GM12891 (cell line): ENCODE measurements around the gene HSD3B7. TPM values are rescaled to one million over a fixed set of nuclear protein-coding genes. Genes with fewer than 3 reads are reported as not detected.
"Not testable (repeated sequence)": the region's sequence is repeated elsewhere in the genome, so short reads cannot be mapped to it uniquely, and the experiment has no call there.

ENCODE experiments used
- DNase-seq: peaks from one replicate; pipeline ENCODE4 v3.0.0; 2011; ENCODE audit warnings: low spot score; ENCODE audit not compliant: insufficient read length
- FAIRE-seq: peaks from 2 replicates; lab custom pipeline; 2011; peaks lifted over from hg19 to GRCh38; lab: Jason Lieb, UNC
- PAX5 ChIP-seq: IDR thresholded peaks from 2 replicates; pipeline ENCODE4 v1.6.1; 2011; ENCODE audit warnings: low read length, moderate library complexity, mild to moderate bottlenecking; ENCODE audit not compliant: insufficient read depth, severe bottlenecking
- POLR2A ChIP-seq: IDR thresholded peaks from 2 replicates; pipeline ENCODE4 v1.6.1; 2011; ENCODE audit warnings: low read depth, low read length, control low read depth
- POLR2AphosphoS5 ChIP-seq: IDR thresholded peaks from 2 replicates; pipeline ENCODE4 v1.6.1; 2011; ENCODE audit warnings: low read depth, low read length, control low read depth
- POU2F2 ChIP-seq: IDR thresholded peaks from 2 replicates; pipeline ENCODE4 v1.6.1; 2011; ENCODE audit warnings: low read depth, mild to moderate bottlenecking, control low read depth, low read length, moderate library complexity
- SPI1 ChIP-seq: IDR thresholded peaks from 2 replicates; pipeline ENCODE4 v1.6.1; 2011; ENCODE audit warnings: low read depth, low read length, control low read depth
- TAF1 ChIP-seq: IDR thresholded peaks from 2 replicates; pipeline ENCODE4 v1.6.1; 2011; ENCODE audit warnings: low read depth, low read length, control low read depth
- polyA plus RNA-seq: library from polyadenylated mRNA; unstranded; fragments of >200 nt; gene quantifications from one replicate; pipeline ENCODE4 v1.2.1, GENCODE V29; 2012; ENCODE audit warnings: low read depth, missing spikeins, inconsistent platforms; ENCODE audit not compliant: missing spikeins

The HSD3B7 gene
- 0.27 TPM for polyA plus RNA-seq

GRCh38 chr16:30984669-30985400 is at the start of gene HSD3B7:
TSS of gene HSD3B7 (plus strand) at chr16:30985207. CDS start at chr16:30985659, 452 bp downstream.
- no peak for TF ChIP-seq PAX5
- peak; percentile 55; the same call in 1 of the 2 replicates for TF ChIP-seq POLR2AphosphoS5
- no peak for TF ChIP-seq TAF1
- no peak; the same call in none of the 2 replicates for TF ChIP-seq POLR2A
- peak; percentile 19; the same call in 1 of the 2 replicates for TF ChIP-seq POU2F2
- no peak for TF ChIP-seq SPI1
- peak; percentile 97 for DNase-seq
- peak; percentile 88 for FAIRE-seq

DNA sequence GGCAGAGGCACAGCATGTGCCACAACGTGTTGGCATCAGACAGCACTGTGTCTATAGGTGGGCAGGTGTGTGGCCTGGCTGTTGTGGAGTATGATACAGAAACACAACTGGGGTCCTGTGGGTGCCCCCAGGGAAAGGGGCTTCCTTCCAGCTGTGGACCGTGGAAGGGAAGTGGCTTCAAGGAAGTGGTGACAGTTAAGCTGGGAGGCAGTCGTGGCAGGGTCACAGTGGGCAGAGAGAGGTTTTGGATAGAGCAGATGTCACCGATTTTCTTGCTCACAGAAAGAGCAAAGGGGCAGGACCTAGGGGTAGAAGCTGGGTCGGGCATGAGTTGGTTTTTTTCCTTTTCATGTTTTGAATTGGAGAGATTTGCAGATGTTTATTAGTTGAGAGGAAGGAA is 47.3 kb upstream of the HSD3B7 start:
- FAIRE-seq (no peak), DNase-seq (no peak)
- TF ChIP-seq SPI1: 0 out of 2 replicates have a peak, but pooled peaks have one; percentile 1
- TF ChIP-seq PAX5: no peak

DNA sequence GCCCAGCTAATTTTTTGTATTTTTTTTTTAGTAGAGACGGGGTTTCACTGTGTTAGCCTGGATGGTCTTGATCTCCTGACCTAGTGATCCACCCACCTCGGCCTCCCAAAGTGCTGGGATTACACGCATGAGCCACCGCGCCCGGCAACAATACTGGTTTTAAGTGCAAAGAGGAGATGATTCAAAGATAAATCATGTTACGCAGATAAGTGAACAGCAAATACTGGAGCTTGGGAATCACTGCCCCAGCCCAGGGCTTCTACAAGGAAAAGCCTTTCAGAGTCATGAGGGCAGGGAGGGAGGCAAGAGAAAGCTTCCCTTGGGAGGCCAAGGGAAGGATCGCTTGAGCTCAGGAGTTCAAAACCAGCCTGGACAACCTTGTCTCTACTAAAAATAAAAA is 45.4 kb upstream of the HSD3B7 start:
- FAIRE-seq: not testable (repeated sequence)

GRCh38 chr16:30941600-30942425 is 43.2 kb upstream of the HSD3B7 start:
- FAIRE-seq: peak; percentile 94
- TF ChIP-seq SPI1 (peak; percentile 18; the same call in 1 of the 2 replicates), POLR2AphosphoS5 (no peak)
- peak; percentile 91 for DNase-seq

More for the DNA sequence above, 45.4 kb upstream of the HSD3B7 start:
- not testable (repeated sequence) for DNase-seq

DNA sequence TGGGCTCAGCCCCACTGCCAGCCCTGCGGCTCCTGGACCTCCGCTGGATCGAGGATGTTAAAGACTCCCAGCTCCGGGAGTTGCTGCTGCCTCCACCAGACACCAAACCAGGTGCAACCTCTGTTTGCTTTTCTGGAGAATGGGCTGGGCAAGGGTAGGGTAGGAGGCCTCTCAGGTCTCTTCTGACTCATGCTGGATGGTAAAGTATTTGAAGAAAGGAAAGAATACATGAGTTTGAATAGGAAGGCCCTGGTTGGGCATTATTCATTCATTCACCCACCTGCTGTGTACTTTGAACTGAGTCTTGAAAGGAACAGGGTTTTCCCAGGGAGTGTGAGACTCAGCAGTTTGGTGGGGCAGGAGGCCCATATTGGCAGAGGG is 42.6 kb upstream of the HSD3B7 start:
- TF ChIP-seq TAF1 (no peak), SPI1 (no peak), POLR2A (no peak), POU2F2 (no peak), PAX5 (no peak), POLR2AphosphoS5 (no peak)
- FAIRE-seq: no peak
- DNase-seq: no peak

- no peak for FAIRE-seq
- no peak for DNase-seq
- TF ChIP-seq PAX5 (no peak), POLR2AphosphoS5 (no peak), POU2F2 (no peak), TAF1 (no peak), POLR2A (no peak), SPI1 (no peak)
Measured at GRCh38 chr16:30944352-30944751, 40.7 kb upstream of the HSD3B7 start.

DNA sequence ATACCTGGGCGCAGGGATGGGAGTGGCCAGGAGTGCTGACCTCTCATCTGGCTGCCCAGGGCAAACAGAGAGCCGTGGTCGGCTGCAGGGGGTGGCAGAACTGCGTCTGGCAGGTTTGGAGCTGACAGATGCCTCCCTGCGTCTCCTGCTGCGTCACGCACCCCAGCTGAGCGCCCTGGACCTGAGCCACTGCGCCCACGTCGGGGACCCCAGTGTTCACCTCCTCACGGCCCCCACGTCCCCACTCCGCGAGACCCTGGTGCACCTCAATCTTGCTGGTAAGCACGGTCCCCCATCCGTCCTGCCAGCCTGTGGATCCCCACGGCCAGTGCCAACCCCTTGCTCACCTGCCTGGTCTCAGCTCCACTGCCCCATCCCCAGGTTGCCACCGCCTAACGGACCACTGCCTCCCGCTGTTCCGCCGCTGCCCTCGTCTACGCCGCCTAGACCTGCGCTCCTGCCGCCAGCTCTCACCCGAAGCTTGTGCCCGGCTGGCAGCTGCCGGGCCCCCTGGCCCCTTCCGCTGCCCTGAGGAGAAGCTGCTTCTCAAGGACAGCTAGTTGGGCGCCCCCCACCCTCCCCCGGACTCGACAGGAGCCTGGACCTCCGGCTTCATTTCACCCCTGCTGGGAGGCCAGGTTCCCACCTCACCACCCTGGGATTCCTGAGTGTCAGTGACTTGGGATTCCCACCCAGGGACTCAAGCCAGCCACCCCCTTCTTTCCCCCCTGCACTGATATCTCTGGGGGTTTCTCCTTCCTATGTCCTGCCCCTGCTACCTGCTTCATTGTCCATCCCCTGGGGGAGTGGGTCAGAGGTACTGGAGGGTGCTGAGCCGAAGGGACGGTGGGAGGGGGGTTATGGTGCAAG is 38.1 kb upstream of the HSD3B7 start:
- DNase-seq (no peak), FAIRE-seq (no peak)
- TF ChIP-seq POU2F2 (no peak), PAX5 (no peak), POLR2A (no peak), POLR2AphosphoS5 (no peak), TAF1 (no peak), SPI1 (no peak)

DNA sequence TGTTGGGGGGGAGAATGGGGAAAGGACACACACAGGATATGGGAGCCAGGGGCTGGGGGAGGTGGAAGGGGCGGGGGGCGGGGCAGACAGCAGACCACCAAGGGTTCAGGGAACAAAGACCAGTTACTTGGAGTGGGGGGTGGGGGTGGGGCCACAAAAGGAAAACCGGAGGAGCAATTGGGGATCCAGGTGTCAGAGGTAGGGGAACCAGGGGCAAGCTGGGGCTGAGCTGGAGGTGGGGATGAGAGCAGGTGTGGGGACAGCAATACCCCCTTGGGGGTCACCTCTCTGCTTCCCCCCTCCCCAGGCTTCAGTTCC is 37.5 kb upstream of the HSD3B7 start:
- TF ChIP-seq POU2F2: no peak
- no peak for TF ChIP-seq POLR2AphosphoS5
- no peak for TF ChIP-seq PAX5
- TF ChIP-seq TAF1: no peak
- TF ChIP-seq POLR2A: no peak
- no peak for TF ChIP-seq SPI1
- FAIRE-seq (no peak), DNase-seq (no peak)
